ENCODE results near the gene SLC25A19.
"Not testable (repeated sequence)": the region's sequence is repeated elsewhere in the genome, so short reads cannot be mapped to it uniquely, and the experiment has no call there.

DNA sequence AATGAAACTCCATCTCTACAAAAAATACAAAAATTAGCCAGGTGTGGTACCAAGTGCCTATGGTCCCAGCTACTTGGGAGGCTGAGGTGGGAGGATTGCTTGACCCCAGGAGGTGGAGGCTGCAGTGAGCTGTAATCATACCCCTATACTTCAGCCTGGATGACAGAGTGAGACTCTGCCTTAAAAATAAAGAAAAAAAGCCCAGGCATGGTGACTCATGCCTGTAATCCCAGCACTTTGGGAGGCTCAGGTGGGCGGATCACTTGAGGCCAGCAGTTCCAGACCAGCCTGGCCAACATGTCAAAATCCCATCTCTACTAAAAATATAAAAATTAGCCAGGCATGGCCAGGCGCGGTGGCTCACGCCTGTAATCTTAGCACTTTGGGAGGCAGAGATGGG is 9.0 kb downstream of the SLC25A19 start:
- TF ChIP-seq, protein P1, sequence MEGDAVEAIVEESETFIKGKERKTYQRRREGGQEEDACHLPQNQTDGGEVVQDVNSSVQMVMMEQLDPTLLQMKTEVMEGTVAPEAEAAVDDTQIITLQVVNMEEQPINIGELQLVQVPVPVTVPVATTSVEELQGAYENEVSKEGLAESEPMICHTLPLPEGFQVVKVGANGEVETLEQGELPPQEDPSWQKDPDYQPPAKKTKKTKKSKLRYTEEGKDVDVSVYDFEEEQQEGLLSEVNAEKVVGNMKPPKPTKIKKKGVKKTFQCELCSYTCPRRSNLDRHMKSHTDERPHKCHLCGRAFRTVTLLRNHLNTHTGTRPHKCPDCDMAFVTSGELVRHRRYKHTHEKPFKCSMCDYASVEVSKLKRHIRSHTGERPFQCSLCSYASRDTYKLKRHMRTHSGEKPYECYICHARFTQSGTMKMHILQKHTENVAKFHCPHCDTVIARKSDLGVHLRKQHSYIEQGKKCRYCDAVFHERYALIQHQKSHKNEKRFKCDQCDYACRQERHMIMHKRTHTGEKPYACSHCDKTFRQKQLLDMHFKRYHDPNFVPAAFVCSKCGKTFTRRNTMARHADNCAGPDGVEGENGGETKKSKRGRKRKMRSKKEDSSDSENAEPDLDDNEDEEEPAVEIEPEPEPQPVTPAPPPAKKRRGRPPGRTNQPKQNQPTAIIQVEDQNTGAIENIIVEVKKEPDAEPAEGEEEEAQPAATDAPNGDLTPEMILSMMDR (conservative IDR thresholded peaks at IDR 0.05 in 1 of 2, IDR thresholded peaks at IDR 0.05 in 1 of 2; ENCODE audit: low read depth in 1 of 2, low read length in 2 of 2): not testable (repeated sequence)
- not testable (repeated sequence) for TF ChIP-seq EZH2 (IDR thresholded peaks at IDR 0.05; ENCODE audit: low read length, missing control alignments)

Data from fibroblast of lung (primary cell).